H1 (cell line): ENCODE measurements around the gene RANBP17. TPM values are rescaled to one million over a fixed set of nuclear protein-coding genes. Genes with fewer than 3 reads are reported as not detected.

Source experiments
- BACH1 ChIP-seq: IDR thresholded peaks from 2 replicates; pipeline ENCODE4 v1.6.1; 2012; ENCODE audit warnings: low read length, improper control_type of control experiment
- BCL11A ChIP-seq, 2 experiments: IDR thresholded peaks; one replicate each; pipeline ENCODE4 v1.6.1; 2011; ENCODE audit warnings: low read depth in 2 of 2, low read length in 2 of 2, mild to moderate bottlenecking in 2 of 2
- KDM5A ChIP-seq: fragments of 200-600 bp; IDR thresholded peaks from 2 replicates; pipeline ENCODE4 v1.7.1; 2012; ENCODE audit warnings: mild to moderate bottlenecking, low read length, inconsistent platforms, mixed read lengths
- POU5F1 ChIP-seq: IDR thresholded peaks from 2 replicates; pipeline ENCODE4 v1.6.1; 2011; ENCODE audit warnings: low read depth, mild to moderate bottlenecking, low read length, moderate library complexity
- RNF2 ChIP-seq: fragments of 200-900, 300-1000 bp; sonication (generic); IDR thresholded peaks from 2 replicates; pipeline ENCODE4 v1.7.1; 2016; ENCODE audit warnings: borderline replicate concordance, low read depth, mild to moderate bottlenecking, antibody characterized with exemption, low read length; ENCODE audit not compliant: poor library complexity, severe bottlenecking; ENCODE audit errors: missing control alignments
- YY1 ChIP-seq: IDR thresholded peaks from 2 replicates; pipeline ENCODE4 v1.6.1; 2011; ENCODE audit warnings: low read depth, mild to moderate bottlenecking, low read length
- polyA plus RNA-seq, 7 experiments: library from polyadenylated mRNA; depleted of rRNA in 3 of 7; stranded (reverse) in 5 of 7; unstranded in 2 of 7; fragments of >200 nt in 5 of 7; fragments of 200-250 nt in 2 of 7; gene quantifications; 1 replicate in 5 of 7; 2 replicates in 1 of 7; 4 replicates in 1 of 7; pipeline versions ENCODE4 v1.2.1 to v1.2.3, GENCODE V29; 2011 to 2013; ENCODE audit warnings: missing spikeins in 2 of 7, mixed read lengths in 2 of 7
- total RNA-seq: library from RNA; stranded (reverse); fragmentation: NEBNext Ultra II Directional; extraction: Animal tissue kit (Norgen Biotek cat#: 25700); gene quantifications from 2 replicates; pipeline ENCODE4 v1.2.1, GENCODE V29; 2021
- TF ChIP-seq, protein P1 (sequence below): IDR thresholded peaks from 2 replicates; pipeline ENCODE4 v1.6.1; 2012; ENCODE audit warnings: inconsistent platforms

The RANBP17 gene
- total and polyA plus RNA-seq, 2 of the 8 experiments (the other 6 are each of a cell fraction or from before 2014, with no cell fraction given): 8.6 to 21.3 TPM

DNA sequence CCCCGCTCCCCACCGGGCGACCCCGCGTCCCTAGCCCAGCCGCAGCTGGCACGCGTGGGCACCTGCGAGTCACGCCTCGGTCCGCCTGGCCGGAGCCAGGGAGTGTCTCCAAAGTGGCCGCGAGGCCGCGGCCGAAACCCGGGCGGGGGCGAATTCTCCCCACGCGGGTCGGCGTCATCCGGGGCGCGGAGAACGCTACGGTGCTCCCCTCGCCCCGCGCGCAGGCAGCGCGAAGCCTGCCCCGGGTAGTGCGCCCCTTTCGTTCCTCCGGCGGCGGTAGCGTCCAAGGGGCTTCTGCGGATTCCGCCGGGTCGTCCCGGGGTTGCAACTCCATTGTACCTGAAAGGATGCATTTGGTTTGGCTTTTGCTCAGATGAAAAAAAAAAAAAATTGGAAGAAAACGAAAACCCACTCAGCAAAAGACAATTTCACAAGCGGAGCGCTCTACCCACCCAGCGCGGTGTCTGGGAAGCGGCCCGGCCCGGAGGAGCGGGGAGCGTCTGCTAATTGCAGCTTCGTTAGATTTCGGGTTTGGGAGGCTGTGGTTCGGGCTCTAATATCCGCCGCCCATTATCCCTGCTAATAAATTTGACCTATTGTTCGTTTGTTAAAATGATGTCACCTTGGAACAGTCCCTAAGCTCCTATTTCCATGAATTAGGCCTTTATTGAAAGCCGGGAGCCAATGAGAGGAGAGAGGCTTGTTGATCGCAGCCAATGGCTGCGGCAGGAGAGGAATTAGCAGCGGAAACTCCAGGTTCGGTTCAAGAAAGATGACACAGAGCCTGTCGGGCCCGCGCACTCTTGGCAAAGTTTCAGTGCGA, 446.8 kb downstream of the RANBP17 start, which contains the start of gene TLX3 (continued):
- no peak for TF ChIP-seq KDM5A
- peak; percentile 98 for TF ChIP-seq RNF2
- TF ChIP-seq, protein P1, sequence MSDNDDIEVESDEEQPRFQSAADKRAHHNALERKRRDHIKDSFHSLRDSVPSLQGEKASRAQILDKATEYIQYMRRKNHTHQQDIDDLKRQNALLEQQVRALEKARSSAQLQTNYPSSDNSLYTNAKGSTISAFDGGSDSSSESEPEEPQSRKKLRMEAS: no peak
- TF ChIP-seq BACH1: peak; percentile 60
- no peak for TF ChIP-seq POU5F1
- TF ChIP-seq YY1: peak; percentile 58; the same call in 1 of the 2 replicates
- no peak for TF ChIP-seq BCL11A (IDR thresholded peaks at IDR 0.05; ENCODE audit: low read depth in 2 of 2, low read length in 2 of 2)
